Heart left ventricle (tissue), 16 donors: ENCODE measurements around the gene HS3ST5. TPM values are rescaled to one million over a fixed set of nuclear protein-coding genes. Genes with fewer than 3 reads are reported as not detected.

ENCODE experiments used
- ATAC-seq, 4 donors: fragments of 200-7000 bp; cut with Tn5 transposase; one replicate each; pipeline ENCODE4 v1.9.1; 2020 to 2022; ENCODE audit warnings: moderate library complexity in 4 of 4, mild to moderate bottlenecking in 3 of 4, moderate number of reproducible peaks in 1 of 4
- DNase-seq, 5 donors: peaks; one replicate each; pipeline ENCODE4 v3.0.0-alpha.2; 2020
- H3K27ac ChIP-seq, 12 donors: fragments of 200-600 bp; sonication (generic) in 4 of 12; one replicate each; pipeline versions ENCODE4 v1.5.0 to v1.8.0; 2016 to 2022; ENCODE audit warnings: mild to moderate bottlenecking in 2 of 12
- H3K27me3 ChIP-seq, 9 donors: fragments of 200-600 bp; sonication (generic) in 2 of 9; one replicate each; pipeline versions ENCODE4 v1.5.1 to v1.8.0; 2016 to 2022; ENCODE audit warnings: mild to moderate bottlenecking in 3 of 9
- H3K36me3 ChIP-seq, 9 donors: fragments of 200-600 bp; sonication (generic) in 2 of 9; one replicate each; pipeline versions ENCODE4 v1.5.0 to v1.8.0; 2018 to 2022; ENCODE audit warnings: mild to moderate bottlenecking in 2 of 9
- H3K4me1 ChIP-seq, 12 donors: fragments of 200-600 bp; sonication (generic) in 4 of 12; one replicate each; pipeline versions ENCODE4 v1.5.0 to v1.8.0; 2016 to 2022; ENCODE audit warnings: mild to moderate bottlenecking in 3 of 12
- H3K4me3 ChIP-seq, 12 donors: fragments of 200-600 bp; sonication (generic) in 4 of 12; one replicate each; pipeline versions ENCODE4 v1.5.0 to v1.8.0; 2017 to 2022; ENCODE audit warnings: mild to moderate bottlenecking in 9 of 12, moderate library complexity in 4 of 12
- H3K9me3 ChIP-seq, 12 donors: fragments of 200-600 bp; sonication (generic) in 4 of 12; one replicate each; pipeline versions ENCODE4 v1.5.0 to v1.8.0; 2016 to 2022; ENCODE audit warnings: mild to moderate bottlenecking in 1 of 12
- CTCF ChIP-seq, 12 donors: fragments of 200-600 bp; sonication (generic) in 4 of 12; IDR thresholded peaks; one replicate each; pipeline versions ENCODE4 v1.5.0 to v1.8.0; 2018 to 2022; ENCODE audit warnings: antibody characterized with exemption in 12 of 12, mild to moderate bottlenecking in 5 of 12
- POLR2A ChIP-seq, 2 donors: fragments of 450-650 bp; IDR thresholded peaks; one replicate each; pipeline ENCODE4 v1.6.1; 2017; ENCODE audit warnings: antibody characterized with exemption in 2 of 2, mild to moderate bottlenecking in 2 of 2, moderate library complexity in 2 of 2
- WGBS, 4 donors: extraction: QIAGEN DNeasy Blood & Tissue Kit in 2 of 4; methylation state at CpG; one replicate each; pipeline versions ENCODE4 v1.1.5 to v1.1.7; 2013 to 2018; 5-methylcytosine and 5-hydroxymethylcytosine counted together
- intact Hi-C, 10 donors: fragments of 100-400 bp; cut with DNase I; formaldehyde crosslinking; loops; one replicate each; pipeline versions ENCODE4 v1.11.1 to v1.14.2; 2022
- polyA plus RNA-seq, 2 donors: library from polyadenylated mRNA; stranded (reverse); fragments of 200-250 nt; gene quantifications; one replicate each; pipeline ENCODE4 v1.2.3, GENCODE V29; 2013
- total RNA-seq, 9 donors: library from RNA; depleted of rRNA in 2 of 9; stranded (reverse); fragments of >200 nt in 2 of 9; fragmentation: NEBNext Ultra II Directional in 3 of 9; extraction: Animal tissue kit (Norgen Biotek cat#: 25700) in 3 of 9; gene quantifications; one replicate each; pipeline versions ENCODE4 v1.1.0 to v1.2.4, GENCODE V29; 2016 to 2023
- donor health status: ischemic (EF 13 %, LVEDD 7.1; RV severe dilation, severe dysfunction).
- donor health status: healthy with polysubstance abuse.
- donor health status: DM: no; HTN: yes; CAD: no.
- donor health status: DM: no; HTN: no; CAD: no.
- donor health status: ischemic (EF 25% LVEDD 6.9; RV normal size, moderate dysfunction).
- donor health status: ischemic (EF 25% LVEDD 5.7; RV mildly dilated, moderate dysfunction).
- donor health status: healthy.
- donor health status: DM: yes; HTN: yes; CAD: no.
- donor health status: ischemic (EF 35%, LVEDD 5.7; RV mildly dilated, moderate dysfunction).
- donor health status: nonischemic (EF 11% LVEDD 7.7; RV severe dilation, severe dysfunction).
- donor health status: DM: yes; HTN: yes; CAD: no.
- donor health status: PGD.
- donor health status: ischemic (EF 29% LVEDD 5.4; RV normal size, mild dysfunction).
- donor health status: nonischemic (EF 23%, LVEDD 6.1; RV moderate dilation, normal function).

HS3ST5 gene
- total and polyA plus RNA-seq, 11 donors = not detected

DNA sequence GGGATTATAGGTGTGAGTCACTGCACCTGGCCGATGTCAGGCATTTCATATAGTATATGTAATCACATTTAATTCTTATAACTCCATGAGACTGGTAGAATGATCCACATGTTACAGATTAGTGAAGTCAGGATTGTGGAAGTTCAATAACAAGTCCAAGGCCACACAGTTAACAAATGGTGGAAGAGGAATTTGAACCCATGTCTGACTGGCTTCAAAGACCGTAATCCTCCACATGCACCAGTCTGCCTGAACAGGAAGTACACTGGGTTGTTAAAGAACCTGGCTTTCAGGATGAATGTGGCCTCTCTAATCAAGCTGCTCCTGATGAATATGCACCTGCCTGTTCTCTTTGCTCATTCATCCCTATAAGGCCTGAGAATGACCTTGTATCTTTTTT is 249.9 kb downstream of the HS3ST5 start:
- intact Hi-C loops = loop anchor here in 2 of 10 donors (10.0 kb wide), 1 partner anchor 212 kb away; no protein-coding TSS in a partner anchor
- Histone ChIP-seq H3K36me3 (no peaks in the 10 kb centered on the region), H3K27me3 (peaks cover 0 to 3% (median 0%) of the 10 kb centered on the region in 9 donors), H3K4me1 (no peaks in the 10 kb centered on the region), H3K4me3 (no peak overlapping the region), H3K27ac (no peak overlapping the region), H3K9me3 (no peaks in the 10 kb centered on the region)
- TF ChIP-seq POLR2A (IDR thresholded peaks at IDR 0.05) (no peak), CTCF (IDR thresholded peaks at IDR 0.05) (no peak)
- DNase-seq (no peak), ATAC-seq (no peak)
- 88 to 92% (median 90%) methylated on average over 2 of the region's 2 CpGs for WGBS, 4 donors

- 36 to 42% (median 39%) methylated on average over 4 of the region's 4 CpGs for WGBS, 4 donors
- ATAC-seq (no peak), DNase-seq (no peak)
- H3K27me3 ChIP-seq = peaks cover 0 to 3% (median 0%) of the 10 kb centered on the region in 9 donors
- H3K27ac ChIP-seq = no peak overlapping the region
- no peaks in the 10 kb centered on the region for H3K36me3 ChIP-seq
- H3K4me3 ChIP-seq = no peak overlapping the region
- TF ChIP-seq POLR2A (IDR thresholded peaks at IDR 0.05) = no peak
- no peak for TF ChIP-seq CTCF (IDR thresholded peaks at IDR 0.05)
- H3K4me1 ChIP-seq = no peaks in the 10 kb centered on the region
- intact Hi-C loops = loop anchor here in 2 of 10 donors (10.0 kb wide), 1 partner anchor 214 kb away; no protein-coding TSS in a partner anchor
- no peaks in the 10 kb centered on the region for H3K9me3 ChIP-seq
These were observed 252.2 kb downstream of the HS3ST5 start for GRCh38 chr6:114090626-114091025.

- DNase-seq (no peak), ATAC-seq (no peak)
- intact Hi-C loops = no loop called here
- no peak overlapping the region for H3K4me3 ChIP-seq
- no peaks in the 10 kb centered on the region for H3K36me3 ChIP-seq
- H3K9me3 ChIP-seq = no peaks in the 10 kb centered on the region
- H3K27ac ChIP-seq = no peak overlapping the region
- H3K27me3 ChIP-seq = peaks cover 0 to 3% (median 0%) of the 10 kb centered on the region in 9 donors
- 85 to 91% (median 88%) methylated on average over 2 of the region's 2 CpGs for WGBS, 4 donors
- H3K4me1 ChIP-seq = no peaks in the 10 kb centered on the region
- TF ChIP-seq CTCF (IDR thresholded peaks at IDR 0.05) = no peak
- no peak for TF ChIP-seq POLR2A (IDR thresholded peaks at IDR 0.05)
These were observed 255.3 kb downstream of the HS3ST5 start for GRCh38 chr6:114087496-114087895.

GRCh38 chr6:114085211-114085610 is 257.6 kb downstream of the HS3ST5 start:
- no peak for TF ChIP-seq POLR2A (IDR thresholded peaks at IDR 0.05)
- TF ChIP-seq CTCF (IDR thresholded peaks at IDR 0.05) = no peak
- no peaks in the 10 kb centered on the region for H3K4me1 ChIP-seq
- no peak for ATAC-seq
- H3K4me3 ChIP-seq = no peak overlapping the region
- no peak for DNase-seq
- peaks cover 0 to 6% (median 0%) of the 10 kb centered on the region in 12 donors for H3K9me3 ChIP-seq
- WGBS, 4 donors = 71 to 79% (median 75%) methylated on average over 2 of the region's 2 CpGs
- no peak overlapping the region for H3K27ac ChIP-seq
- no peaks in the 10 kb centered on the region for H3K27me3 ChIP-seq
- H3K36me3 ChIP-seq = no peaks in the 10 kb centered on the region
- intact Hi-C loops = no loop called here
